Coronary artery (tissue), 2 donors: ENCODE results near the gene POLD3.

Source experiments
- DNase-seq: peaks from one replicate; pipeline ENCODE4 v3.0.0-alpha.2; 2017; ENCODE audit warnings: low spot score
- H3K27ac ChIP-seq, 2 donors: fragments of 200-600 bp; sonication (generic); one replicate each; pipeline ENCODE4 v1.5.1; 2016 to 2019
- H3K4me3 ChIP-seq: fragments of 200-600 bp; sonication (generic); 2 replicates; pipeline ENCODE4 v1.5.1; 2016; ENCODE audit warnings: mild to moderate bottlenecking, moderate library complexity
- TF ChIP-seq, protein P1 (sequence below): fragments of 200-600 bp; sonication (generic); IDR thresholded peaks from one replicate; pipeline ENCODE4 v1.5.1; 2019; ENCODE audit warnings: antibody characterized with exemption

Gene POLD3

DNA sequence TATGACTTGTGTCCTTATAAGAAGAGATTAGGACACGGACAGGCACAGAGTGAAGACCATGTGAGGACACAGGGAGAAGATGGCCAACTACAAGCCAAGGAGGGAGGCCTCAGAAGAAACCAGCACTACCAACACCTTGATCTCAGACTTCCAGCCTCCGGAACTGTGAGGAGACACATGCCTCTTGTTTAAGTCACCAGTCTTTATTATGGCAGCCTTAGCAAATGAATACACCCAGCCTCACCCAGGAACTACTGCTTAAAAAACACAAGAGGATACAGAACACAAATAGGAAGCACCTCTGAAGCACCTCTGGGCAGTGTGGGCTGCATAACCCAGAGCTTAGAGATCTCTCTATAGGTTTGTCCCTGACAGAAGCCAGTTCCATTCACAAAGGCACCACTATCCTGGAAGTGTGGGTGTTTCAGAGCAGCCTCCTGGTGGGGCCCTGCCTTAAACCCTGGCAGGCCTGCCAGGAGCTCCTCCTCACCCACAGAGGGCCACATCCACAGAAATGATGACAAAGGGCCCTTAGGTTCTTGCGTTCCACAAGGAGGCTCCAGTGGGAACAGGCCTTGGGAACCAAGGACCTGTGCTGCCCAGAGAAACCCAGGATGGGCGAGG, 80.1 kb downstream of the POLD3 start:
- TF ChIP-seq, protein P1, sequence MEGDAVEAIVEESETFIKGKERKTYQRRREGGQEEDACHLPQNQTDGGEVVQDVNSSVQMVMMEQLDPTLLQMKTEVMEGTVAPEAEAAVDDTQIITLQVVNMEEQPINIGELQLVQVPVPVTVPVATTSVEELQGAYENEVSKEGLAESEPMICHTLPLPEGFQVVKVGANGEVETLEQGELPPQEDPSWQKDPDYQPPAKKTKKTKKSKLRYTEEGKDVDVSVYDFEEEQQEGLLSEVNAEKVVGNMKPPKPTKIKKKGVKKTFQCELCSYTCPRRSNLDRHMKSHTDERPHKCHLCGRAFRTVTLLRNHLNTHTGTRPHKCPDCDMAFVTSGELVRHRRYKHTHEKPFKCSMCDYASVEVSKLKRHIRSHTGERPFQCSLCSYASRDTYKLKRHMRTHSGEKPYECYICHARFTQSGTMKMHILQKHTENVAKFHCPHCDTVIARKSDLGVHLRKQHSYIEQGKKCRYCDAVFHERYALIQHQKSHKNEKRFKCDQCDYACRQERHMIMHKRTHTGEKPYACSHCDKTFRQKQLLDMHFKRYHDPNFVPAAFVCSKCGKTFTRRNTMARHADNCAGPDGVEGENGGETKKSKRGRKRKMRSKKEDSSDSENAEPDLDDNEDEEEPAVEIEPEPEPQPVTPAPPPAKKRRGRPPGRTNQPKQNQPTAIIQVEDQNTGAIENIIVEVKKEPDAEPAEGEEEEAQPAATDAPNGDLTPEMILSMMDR: no peak

DNA sequence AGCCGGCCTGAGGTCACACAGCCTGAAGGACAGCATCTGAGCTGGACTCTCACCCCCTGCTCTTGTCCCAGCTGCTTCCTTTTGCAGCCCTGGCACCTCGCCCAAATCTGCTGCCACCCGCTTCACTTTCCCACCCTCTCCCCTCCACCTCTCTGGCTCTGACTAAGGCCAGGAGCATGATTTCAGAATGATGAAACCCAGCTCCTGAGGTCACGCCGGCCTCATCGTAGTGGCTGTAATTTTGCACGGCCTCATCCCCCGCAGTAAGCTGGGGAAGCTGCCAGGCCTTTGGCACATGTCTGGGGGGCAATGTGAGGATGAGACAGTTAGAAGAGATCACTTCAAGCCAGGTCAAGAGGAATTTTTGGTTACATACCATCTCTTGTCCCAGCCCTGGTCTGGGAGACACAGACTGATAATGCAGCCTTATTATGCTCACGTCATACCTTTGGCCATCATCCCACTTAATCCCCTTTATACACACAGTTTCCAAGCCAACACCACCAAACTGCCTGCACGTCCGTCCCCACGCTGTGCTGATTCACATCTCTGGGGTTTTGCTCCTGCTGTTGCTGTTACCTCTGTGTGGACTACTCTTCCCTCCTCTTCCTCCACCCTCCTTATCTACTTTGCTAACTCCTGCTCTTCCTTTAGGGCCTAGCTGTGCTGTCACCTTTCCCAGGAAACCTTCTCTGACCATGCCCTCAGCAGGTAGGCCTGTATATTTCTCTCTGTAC, 80.7 kb downstream of the POLD3 start:
- peak overlapping the region; percentile 76 to 91 for H3K27ac ChIP-seq
- TF ChIP-seq, protein P1: no peak
- peak overlapping the region; percentile 42 for H3K4me3 ChIP-seq
- DNase-seq: peak; percentile 88

More for the DNA sequence above, 80.1 kb downstream of the POLD3 start:
- DNase-seq: no peak
- peak overlapping the region; percentile 76 to 91 for H3K27ac ChIP-seq
- H3K4me3 ChIP-seq: no peak overlapping the region

DNA sequence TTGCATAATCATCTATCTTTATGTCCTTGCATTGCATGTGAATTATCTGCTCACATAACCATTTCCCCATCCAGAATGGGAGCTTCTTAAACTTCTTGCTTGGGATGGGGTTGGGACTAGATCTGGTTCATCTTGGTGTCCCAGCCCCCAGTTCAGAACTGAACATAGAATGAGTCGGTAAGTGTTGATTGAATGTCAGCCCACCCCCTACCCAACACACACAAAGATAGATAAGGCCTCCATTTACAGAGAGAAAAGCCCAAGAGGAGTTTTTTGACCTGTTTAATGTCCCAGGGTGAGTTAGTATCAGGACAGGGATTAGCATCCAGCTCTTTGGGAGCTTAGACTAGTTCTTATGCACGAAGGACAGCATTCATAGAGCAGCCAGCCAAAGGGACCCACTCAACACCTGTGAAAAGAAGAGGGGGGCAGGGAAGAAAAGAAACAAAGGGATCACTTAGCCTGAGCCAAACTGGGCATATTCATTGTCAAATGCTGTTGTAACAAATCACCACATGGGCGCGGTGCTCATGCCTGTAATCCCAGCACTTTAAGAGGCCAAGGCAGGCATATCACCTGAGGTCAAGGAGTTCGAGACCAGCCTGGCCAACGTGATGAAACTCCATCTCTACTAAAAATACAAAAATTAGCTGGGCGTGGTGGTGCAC, 81.4 kb downstream of the POLD3 start:
- TF ChIP-seq, protein P1: no peak
- H3K4me3 ChIP-seq: no peak overlapping the region
- no peak for DNase-seq
- peak overlapping the region; percentile 76 to 91 for H3K27ac ChIP-seq

DNA sequence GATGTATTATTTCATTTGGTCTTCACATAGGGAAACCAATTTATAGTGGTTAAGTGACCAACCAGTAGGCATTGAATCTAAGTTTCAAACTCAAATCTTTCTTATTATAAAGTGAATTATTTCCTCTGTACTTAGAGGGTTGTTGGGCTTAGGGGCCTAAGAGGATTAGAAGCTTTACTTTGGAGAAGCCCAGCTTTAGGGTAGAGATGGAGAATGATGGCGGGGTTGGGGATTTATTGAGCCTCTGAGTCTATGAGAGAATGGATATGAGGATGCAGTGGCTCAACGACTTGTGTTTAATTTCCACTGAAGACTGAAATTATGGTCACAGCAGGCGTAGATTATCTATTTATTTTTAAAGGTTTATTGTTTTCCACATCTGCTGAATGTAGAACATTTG, 83.4 kb downstream of the POLD3 start:
- H3K4me3 ChIP-seq: no peak overlapping the region
- no peak for DNase-seq
- TF ChIP-seq, protein P1: no peak
- H3K27ac ChIP-seq: no peak overlapping the region

DNA sequence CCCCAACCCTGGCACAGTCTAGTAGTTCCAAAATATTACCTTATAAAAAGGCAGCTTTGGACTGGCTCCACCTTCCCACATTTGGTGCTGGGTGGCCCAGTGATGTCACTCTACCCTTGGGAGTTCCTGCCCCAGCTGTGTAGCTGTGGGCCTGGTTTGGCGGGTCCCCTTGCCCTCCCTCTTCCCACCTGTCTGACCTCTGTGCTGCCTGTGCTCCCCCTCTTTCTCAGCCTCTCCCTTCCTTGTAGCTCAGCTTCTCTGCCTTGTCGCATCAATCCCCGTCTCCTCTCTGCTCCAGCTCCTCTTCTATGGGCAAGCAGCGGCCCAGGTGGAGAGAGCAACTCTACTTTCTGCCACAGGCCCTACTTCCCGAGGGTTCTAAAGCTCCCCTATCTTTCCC, 84.2 kb downstream of the POLD3 start:
- no peak overlapping the region for H3K27ac ChIP-seq

DNA sequence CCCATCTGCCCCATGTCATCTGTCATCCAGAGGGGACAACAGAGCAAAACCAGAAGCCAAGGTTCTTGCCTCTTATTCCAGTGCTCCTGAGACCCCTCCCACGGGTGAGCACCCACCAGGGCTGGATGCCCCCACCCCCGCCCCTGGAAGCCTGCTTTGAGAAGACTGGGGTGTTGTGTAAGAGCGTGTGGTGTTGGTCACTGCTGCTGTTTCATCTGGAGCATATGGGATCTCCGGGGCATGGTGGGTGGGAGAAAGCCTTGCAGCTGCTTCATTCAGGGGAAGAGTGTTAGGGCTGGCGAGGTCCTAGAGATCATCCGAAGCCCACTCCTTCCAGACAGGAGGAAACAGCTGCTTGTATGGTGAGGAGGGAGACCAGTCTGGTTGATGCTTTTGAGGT, 84.7 kb downstream of the POLD3 start:
- TF ChIP-seq, protein P1: no peak
- Histone ChIP-seq H3K27ac (no peak overlapping the region), H3K4me3 (no peak overlapping the region)
- peak; percentile 71 for DNase-seq

More for the DNA sequence above, 84.2 kb downstream of the POLD3 start:
- TF ChIP-seq, protein P1: no peak
- DNase-seq: peak; percentile 59
- no peak overlapping the region for H3K4me3 ChIP-seq
